ENCODE measurements around the gene ADAT3.

The ADAT3 gene

DNA sequence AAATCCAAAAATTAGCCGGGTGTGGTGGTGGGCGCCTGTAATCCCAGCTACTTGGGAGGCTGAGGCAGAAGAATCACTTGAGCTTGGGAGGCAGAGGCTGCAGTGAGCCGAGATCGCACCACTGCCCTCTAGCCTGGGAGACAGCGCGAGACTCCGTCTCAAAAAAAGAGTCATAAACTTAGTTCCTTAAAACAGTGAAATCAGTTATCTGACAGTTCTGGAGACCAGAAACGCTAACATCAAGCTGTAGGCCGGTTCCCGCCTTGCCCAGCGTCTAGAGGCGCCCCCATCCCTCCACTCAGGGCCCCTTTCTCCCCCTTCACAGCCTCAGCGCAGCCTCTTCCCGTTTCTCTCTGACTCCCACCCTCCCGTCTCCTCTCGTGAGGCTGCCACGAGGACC is 11.9 kb downstream of the ADAT3 start:
- DNase-seq = no peak

DNA sequence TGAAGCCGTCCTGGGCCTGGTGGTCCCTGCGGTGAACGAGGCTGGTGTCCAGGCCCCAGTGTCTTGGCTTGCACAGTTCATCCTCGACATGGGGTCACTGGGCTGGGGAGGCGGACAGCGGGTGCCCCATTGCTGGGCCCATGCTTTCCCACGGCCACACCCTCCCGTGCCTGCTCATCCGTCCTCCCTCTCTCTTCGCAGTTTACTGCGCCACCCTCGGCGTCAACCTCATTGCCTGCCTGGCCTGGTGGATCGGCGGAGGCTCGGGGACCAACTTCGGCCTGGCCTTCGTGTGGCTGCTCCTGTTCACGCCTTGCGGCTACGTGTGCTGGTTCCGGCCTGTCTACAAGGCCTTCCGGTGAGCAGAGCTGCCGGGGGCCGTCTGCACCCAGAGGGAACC is 12.7 kb downstream of the ADAT3 start:
- DNase-seq = no peak

DNA sequence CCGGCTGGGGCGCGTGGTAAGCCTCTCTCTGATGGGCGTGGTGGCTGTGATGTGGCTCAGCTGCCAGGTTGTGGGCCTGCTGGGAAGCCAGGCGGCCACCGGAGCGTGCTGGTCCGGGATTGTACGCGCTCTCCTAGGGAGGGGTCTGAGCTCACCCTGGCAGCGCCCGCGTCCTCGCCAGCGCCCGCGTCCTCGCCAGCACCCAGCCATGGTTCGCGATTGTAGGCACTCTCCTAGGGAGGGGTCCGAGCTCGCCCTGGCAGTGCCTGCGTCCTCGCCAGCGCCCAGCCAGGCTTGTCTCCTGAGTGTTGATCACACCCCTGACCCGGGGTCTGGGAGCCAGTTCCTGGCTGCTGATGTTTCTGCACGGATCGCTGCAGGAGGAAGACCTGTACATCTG is 13.8 kb downstream of the ADAT3 start:
- no peak for DNase-seq

DNA sequence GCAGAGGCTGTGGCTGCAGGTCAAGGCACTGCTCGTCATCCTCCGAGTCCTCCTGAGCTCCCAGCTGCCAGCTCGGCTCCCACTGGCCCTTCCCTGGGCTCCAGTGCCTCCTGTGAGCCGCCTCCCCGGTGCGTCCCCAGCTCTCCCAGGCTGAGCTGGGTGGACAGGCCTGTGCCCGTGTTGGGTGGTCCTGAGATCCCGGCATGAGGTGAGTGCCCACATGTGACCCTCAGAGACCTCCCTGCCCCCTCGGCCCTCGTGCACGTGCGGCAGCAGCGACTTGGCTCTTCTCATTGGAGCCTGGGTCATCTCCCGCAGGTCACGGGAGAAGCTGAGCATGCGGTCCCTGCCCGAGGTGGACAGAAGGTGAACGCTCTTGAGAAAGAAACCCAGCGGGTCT is 15.4 kb downstream of the ADAT3 start:
- DNase-seq = no peak

DNA sequence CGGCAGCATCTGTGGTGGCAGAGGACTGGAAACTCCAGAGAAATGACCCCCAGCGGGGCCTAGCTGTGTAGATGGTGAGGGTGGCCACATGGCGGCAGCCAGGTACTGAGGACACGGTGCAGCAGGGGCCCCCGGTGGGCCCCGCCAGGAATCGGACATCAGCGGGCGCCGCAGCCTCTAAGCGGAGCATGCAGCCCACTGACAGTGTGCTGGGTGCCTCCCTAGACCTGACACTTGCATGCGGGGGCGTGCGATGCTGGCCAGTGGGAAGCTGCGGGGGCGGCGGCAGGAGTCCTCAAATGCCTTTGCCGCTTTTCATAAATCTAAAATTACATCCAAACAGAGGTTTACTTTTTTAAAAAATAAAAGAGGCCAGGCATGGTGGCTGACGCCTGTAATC is 16.1 kb downstream of the ADAT3 start:
- no peak for DNase-seq

DNA sequence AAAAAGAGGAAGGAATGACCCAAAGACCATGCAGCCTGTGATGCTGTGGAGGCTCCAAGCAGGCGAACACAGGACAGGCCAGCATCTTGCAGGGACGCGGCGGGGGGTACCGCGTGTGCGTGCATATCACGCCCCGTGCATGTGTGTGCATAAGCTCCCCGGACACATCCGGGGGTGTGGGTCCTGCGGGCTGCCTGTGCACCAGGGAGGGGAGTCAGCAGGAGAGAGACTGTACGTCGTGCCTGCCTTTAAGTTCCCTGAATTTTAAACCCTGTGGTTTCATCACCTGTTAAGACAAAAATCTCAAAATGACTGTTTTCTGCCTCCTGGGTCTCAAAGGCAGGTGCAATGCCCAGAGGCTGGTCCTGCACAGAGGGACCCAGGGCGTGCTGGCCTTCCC is 16.6 kb downstream of the ADAT3 start:
- no peak for DNase-seq

DNA sequence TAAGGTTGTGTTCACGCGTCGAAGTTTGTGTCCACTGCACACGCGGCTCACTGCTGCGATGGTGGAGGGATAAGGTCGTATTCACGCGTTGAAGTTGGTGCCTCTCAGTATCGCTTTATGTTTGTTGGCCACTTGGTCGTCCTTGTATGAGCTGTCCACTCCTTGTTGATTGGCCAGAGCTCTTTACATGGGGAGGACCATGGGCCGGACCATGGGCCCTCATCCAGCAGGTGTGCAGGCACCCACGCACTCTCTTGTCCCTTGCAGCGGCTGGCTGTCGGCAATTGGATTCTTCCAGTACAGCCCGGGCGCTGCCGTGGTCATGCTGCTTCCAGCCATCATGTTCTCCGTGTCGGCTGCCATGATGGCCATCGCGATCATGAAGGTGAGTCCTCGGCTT is 17.6 kb downstream of the ADAT3 start:
- DNase-seq = no peak

DNA sequence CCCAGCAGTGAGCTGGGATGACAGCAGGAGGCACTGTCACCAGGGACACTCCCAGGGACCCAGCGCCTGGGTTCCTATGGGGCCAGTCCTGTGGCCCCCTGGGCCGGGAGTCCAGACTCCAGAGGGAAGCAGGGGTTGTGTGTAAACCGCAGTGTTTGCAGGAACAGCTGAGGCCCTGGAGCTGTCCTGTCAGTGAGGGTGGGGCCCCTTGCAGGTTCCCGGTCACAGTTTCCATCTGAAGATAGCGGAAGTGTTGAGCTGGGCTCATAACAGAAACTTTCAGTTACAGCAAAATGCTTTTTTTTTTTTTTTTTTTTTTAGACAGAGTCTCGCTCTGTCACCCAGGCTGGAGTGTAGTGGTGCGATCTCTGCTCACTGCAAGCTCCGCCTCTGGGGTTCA is 18.1 kb downstream of the ADAT3 start:
- DNase-seq = no peak

DNA sequence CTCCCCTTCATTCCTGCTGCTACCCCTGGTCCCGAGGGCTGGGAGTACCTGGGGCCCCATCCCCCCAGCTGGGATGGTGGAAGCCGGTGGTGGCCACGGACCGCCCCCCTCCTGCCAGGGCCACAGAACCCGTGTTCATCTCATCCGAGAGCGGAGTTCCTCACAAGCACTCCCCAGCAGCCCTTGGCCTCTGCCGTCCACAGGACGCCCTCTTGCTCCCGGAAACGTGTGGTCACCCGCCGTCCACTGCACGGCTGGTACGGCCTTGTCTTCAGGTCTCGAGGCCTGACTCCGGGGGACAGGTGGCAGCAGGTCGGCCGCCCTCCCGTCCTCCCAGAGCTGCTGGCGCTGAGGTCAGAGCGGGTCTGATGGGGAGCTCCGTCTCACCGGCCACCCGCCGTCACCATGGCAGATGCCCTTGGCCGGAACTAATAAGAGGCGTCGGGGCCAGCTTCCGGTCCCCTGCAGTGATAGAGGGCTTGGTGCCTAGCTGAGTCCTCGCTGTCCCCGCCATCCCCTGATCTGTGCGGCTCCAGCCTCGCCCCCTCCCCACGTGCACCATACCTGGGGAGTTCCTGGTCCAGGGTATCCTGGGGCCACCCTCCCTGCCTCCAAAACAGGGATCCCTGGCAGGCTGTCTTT is 19.2 kb downstream of the ADAT3 start:
- DNase-seq = no peak

DNA sequence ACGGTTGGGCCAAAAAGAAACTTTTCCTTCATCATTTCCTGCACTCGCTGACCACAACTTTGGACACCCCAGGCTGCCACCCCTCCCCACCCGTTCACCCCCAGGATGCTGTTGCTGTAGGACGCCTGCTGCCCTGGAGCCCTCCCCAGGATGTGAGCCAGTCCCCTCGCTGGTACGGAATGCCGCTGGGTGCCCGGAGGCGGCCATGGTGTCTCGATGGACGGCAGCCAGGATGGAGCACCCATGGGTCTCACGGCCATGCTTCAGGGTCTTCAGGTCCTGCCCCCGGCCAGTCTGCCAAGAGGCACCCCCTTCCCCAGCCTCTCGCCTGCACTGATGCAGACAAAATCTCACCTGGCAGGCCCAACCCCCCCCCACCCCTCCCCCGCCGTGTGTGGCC is 20.3 kb downstream of the ADAT3 start:
- no peak for DNase-seq

DNA sequence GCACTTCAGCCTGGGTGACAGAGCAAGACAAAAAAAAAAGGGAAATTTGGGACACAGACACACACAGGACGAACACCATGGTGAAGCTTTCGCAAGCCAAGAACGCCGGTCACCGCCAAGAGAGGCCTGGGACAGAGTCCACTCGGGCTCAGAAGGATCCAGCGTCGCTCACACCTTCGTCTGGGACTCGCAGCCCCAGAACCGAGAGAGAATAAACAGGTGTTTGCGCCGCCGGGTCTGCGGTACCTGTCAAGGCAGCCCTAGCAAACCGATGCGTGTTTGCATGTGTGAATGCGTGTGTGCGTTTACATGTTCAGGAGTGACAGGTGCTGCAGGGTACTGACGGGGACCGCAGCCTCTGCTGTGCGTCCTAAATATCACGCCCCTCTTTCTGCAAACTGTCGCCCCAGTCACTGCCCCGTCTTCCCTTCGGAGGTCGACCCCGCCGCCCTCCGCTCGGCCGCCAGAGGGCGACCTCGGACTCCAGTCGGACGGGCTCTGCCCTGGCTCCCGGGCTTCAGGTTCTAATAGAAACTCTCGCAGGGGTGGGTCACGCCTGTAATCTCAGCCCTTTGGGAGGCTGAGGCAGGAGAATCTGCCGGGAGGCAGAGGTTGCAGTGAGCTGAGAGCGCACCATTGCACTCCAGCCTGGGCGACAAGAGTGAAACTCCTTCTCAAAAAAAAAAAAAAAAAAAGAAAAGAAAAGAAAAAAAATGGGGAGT is 24.0 kb downstream of the ADAT3 start:
- peak; percentile 78 for DNase-seq

DNA sequence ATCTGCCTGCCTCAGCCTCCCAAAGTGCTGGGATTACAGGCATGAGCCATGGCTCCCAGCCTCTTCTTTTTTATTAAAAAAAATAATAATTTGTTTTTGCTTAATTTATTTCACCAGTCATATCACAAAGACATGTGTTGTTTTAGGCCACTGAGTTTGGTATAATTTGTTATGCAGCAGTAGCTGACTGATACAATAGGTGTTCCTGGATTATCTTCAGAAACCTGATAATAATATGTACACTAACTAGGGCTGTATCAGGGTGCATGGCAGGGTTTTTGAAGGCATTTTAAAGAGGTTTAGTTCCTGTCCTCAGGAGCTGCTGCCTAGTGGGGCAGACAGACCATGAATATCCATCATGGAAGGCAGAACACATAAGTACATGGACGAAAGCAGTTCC is 26.2 kb downstream of the ADAT3 start:
- no peak for DNase-seq

DNA sequence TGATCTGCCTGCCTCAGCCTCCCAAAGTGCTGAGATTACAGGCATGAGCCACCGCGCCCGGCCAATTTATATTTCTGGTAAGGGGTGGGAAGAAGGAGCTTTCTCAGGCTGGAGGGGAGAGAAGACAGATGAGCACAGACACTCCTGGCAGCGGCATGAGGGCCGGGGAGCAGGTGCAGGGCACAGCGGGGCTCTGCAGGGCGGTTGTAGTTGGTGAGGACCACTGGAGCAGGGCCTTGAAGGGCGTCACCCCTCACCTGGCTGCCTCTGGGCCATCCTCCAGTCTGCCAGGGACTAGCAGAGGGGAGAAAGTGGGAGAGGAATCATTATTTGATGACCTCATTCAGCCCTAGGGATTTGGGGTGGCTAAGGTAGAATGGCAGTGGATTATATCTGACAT is 27.2 kb downstream of the ADAT3 start:
- DNase-seq = no peak

DNA sequence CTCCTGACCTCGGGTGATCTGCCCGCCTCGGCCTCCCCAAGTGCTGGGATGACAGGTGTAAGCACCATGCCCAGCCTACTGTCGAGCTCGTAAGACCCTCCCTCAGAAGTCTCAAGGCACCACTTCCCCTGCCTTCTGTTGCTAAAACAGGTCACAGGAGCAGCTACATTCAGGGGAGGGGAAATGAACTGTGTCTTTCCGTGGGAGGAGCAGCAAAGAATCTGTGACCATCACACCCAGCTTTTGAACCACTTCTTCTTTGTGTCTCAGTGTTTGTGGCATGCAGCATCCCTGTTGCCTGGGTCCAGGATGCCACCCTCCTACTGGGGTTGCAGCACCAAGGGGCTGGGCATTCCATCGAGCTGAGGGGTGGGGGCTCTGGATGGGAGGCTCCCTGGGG is 28.0 kb downstream of the ADAT3 start:
- DNase-seq = no peak

DNA sequence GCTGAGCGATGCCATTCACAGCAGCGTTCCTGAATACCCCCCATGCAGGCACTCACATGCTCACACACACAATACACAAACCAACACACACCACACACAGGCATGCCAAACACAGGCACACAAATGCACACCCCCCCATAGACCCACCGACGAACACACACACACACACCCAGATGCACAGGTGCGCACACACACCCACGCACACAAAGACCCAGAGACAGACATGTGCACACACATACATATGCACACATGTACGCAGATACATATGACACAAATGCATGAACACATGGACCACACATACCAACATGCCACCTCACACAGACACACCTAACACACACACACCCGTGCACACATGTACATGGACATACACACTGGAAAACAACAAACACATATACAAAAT is 28.7 kb downstream of the ADAT3 start:
- DNase-seq = no peak

DNA sequence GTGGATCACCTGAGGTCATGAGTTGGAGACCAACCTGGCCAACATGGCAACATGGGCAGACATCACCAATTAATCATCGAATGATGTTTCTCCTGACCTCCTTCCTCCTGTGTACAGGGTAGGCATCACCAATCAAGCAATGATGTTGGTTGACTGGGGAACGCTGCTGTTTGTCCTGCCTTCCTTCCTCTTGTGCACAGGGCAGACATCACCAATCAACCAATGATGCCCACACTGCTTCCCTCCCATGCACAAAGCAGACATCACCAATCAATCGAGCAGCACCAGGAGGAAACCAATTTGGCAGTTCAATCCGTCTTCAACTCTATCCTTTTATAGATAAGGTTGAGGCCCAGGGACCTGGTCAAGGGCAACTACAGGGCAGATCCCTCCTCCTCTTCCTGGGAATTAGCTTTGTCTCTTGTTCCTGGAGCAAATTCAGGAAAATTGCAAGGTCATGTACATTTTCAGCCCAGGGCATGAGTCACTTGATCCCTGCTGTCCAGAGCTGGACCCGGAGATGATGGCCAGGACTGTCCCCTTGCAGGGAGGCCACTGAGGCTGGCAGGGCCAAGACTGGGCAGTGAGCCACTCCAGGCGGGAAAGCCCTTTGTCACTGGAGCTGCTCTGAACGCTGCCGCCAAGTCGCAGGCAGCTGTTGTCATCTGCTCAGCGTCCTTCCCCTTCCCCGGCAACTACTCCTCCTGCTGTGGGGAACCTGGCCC is 30.4 kb downstream of the ADAT3 start:
- DNase-seq = no peak

DNA sequence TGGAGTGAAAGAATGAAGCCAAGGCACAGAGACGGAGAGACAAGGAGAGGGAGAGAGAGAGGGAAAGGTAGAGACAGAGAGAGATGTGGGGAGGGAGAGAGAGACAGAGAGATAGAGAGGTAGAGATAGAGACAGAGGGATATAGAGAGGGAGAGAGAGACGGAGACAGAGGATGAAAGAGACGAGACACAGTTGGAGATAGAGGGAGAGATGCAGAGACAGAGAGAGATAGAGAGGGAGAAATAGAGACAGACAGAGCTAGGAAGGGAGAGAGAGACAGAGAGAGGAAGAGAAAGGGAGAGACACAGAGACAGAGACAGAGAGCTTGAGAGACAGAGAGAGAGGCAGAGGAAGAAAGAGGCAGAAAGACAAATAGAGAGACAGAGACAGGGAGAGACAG is 31.2 kb downstream of the ADAT3 start:
- no peak for DNase-seq

DNA sequence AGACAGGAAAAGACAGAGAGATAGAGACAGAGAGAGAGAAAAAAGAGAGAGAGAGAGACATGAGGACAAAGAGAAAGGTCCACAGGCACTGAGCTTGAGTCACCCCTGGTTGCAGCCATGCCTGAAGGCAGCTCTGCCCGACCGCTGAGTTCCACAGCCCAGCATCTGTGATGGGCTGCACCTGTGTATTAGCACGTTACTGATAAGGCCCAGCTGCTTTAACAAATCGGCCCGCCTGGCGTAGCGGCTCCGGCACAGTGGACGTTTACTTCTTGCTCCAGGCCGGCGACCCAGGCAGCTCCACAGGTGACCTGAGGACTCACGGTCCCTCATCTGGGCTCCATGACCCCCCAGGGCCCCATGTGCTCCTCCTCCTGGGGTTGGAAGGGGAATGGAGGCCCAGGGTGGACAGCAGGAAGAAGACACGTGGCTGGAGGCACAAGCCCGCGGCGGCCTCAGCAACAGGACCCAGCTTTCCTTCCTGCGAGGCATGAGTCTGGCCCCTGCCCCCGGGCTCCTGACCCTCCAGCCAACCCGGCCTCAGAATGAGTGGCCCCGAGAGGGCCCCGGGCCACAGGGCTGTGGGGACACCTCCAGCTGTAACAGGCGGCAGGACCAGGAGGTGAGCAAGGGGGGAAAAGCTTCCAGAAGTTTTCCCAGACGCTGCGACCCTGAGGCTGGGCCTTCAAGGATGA is 31.9 kb downstream of the ADAT3 start:
- DNase-seq = no peak

DNA sequence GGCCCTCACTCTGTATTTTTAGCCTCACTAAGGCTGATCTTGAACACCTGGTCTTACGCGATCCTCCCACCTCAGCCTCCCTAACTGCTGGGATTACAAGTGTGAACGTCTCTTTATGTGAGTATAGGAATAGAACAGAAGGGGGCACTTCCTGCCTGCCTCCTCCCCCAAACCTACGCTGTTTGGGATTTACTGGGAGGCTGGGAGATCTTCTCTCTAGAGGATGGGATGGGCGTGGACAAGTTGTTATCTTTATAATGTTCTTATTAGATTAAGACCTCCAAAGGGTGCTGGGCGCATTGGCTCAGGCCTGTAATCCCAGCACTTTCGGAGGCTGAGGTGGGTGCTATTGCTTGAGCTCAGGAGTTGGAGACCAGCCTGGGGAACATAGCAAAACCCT is 32.9 kb downstream of the ADAT3 start:
- no peak for DNase-seq

DNA sequence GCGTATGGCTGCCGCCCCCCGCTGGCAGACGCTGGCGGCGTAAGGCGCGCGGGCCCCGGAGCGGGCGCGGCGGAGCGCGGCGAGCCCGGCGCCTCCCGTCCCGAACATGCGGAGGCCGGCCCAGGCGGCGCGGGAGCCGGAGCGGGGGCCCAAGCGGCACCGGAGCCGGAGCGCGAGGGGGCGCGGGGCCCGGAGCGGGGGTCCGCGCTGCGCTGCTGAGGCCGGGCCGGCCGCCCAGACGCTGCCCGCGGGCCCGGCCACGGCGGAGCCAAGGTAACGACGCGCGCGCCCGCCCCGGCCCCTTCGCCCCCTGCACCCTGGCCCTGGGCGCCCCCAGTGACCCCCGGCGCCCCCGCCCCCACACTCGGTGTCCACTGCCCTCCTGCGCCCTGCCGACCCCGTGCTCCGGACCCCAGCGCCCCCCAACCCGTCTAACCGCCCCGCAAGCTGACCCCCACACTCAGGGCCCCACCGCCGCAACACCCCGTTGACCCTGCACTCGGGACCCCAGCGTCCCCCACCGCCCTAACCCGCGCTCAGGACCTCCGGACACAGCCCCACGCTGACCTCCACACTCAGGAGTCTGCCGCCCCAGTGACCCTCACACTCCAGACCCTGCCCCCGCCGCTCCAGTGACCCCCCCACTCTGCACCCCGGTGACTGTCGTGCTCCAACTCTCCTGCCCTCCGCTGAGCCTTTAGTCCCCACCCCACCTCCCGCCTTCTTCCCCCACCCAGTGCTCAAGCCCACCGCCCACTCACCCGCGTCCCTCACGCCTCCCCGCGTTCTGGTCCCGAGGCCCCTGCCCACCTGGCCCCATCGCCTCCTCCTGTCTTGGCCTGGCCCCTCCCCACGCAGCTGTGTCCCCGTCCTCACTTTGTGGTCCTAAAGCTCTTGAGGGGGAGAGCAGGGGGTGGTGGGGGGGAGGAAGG is 36.2 kb downstream of the ADAT3 start, which contains the start of gene CSNK1G2:
CSNK1G2 (plus strand) TSS at position 27 of the 932 bp plus-strand sequence. CDS start 28,601 bp downstream, outside the sequence.
- DNase-seq = no peak

DNA sequence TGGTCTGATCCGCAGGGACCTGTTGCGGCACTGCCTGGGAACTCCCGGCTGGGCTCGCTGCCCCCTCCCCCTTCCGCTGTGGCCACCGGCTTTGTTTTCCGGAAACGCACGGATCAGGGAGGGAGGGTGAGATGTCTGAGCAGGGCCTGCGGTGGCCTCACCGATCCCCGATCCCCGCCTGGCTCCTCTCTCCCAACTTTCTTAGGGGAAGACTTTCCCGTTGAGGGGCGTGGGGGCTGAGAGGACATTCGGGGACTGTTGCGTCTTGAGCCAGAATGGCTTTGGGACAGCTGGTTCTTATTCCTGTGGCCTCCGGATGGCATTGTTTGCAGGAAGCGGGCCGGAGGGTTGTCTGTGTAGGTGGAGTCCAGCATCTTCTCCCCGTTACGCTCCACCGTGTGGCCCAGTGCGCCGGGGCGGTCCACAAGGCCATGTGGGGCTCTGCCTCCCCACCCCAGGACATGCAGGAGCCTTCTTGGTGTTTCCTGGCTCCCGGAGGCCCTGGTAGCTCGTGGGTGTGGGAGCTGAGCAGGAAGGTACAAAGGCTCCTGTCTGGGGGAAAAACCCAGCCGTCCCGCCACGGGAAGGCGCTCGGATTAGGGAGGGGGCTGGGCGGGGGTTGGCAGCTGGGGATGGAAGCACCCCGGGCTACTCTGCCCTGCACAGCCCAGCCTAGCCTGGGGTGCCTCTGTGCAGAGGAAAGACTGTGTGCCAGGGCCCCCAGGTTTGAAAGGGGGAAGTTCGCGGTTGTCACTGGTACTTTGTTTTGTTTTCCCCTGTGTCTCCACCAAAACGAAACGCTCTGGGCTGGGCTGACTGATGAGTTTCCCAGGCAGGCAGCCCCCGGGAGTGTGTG is 37.1 kb downstream of the ADAT3 start:
- DNase-seq = peak; percentile 35
